ENCODE results near the gene ZNF469.

GRCh38 chr16:88365244-88365865 is 17.4 kb upstream of the ZNF469 start:
- TF ChIP-seq CTCF (IDR thresholded peaks at IDR 0.05) (no peak), FOXP4 (CRISPR knock-in tag; IDR thresholded peaks at IDR 0.05) (no peak), ZNF512 (CRISPR knock-in tag; IDR thresholded peaks at IDR 0.05; ENCODE audit: borderline replicate concordance) (no peak), NFYB (CRISPR knock-in tag; conservative IDR thresholded peaks at IDR 0.05; ENCODE audit: low read depth) (no peak), ATF3 (CRISPR knock-in tag; conservative IDR thresholded peaks at IDR 0.05) (no peak), OVOL2 (CRISPR knock-in tag; IDR thresholded peaks at IDR 0.05; ENCODE audit: borderline replicate concordance) (no peak), MAX (CRISPR knock-in tag; IDR thresholded peaks at IDR 0.05) (no peak), USF2 (CRISPR knock-in tag; IDR thresholded peaks at IDR 0.05) (no peak), NFATC4 (CRISPR knock-in tag; IDR thresholded peaks at IDR 0.05) (no peak), NFE2L1 (CRISPR knock-in tag; IDR thresholded peaks at IDR 0.05) (no peak), PREB (CRISPR knock-in tag; IDR thresholded peaks at IDR 0.05; ENCODE audit: borderline replicate concordance) (no peak), CREB1 (CRISPR knock-in tag; IDR thresholded peaks at IDR 0.05) (no peak), ZNF138 (CRISPR knock-in tag; conservative IDR thresholded peaks at IDR 0.05) (no peak), ZNF423 (CRISPR knock-in tag; IDR thresholded peaks at IDR 0.05) (no peak)

Data from WTC11 (cell line).